ENCODE results near the gene ATF7IP2.

GRCh38 chr16:10345629-10346028 is 40.2 kb upstream of the ATF7IP2 start:
- TF ChIP-seq CTCF (IDR thresholded peaks at IDR 0.05; ENCODE audit: insufficient read depth, low read depth, low read length) (no peak), EZH2 (IDR thresholded peaks at IDR 0.05; ENCODE audit: insufficient read depth, low read length) (no peak)
